ENCODE measurements around the gene KCNQ5.
A peak's percentile ranks its signal among the peaks of the same experiment; 100 is the strongest.

The KCNQ5 gene

GRCh38 chr6:72953971-72954381, 332.1 kb downstream of the KCNQ5 start:
- no peak overlapping the region for H3K4me3 ChIP-seq (ENCODE audit: low read depth, low read length)

GRCh38 chr6:72954716-72955115, 332.9 kb downstream of the KCNQ5 start:
- DNase-seq (ENCODE audit: low read depth), result no peak

More at GRCh38 chr6:72953971-72954381, 332.1 kb downstream of the KCNQ5 start:
- no peak for DNase-seq (ENCODE audit: low read depth)
- no peak for TF ChIP-seq CTCF (IDR thresholded peaks at IDR 0.05; ENCODE audit: control insufficient read depth, extremely low read depth, insufficient read depth)

GRCh38 chr6:72955666-72956065, 333.8 kb downstream of the KCNQ5 start:
- no peak for DNase-seq (ENCODE audit: low read depth)
- TF ChIP-seq CTCF (IDR thresholded peaks at IDR 0.05; ENCODE audit: control insufficient read depth, extremely low read depth, insufficient read depth), result no peak
- no peak overlapping the region for H3K4me3 ChIP-seq (ENCODE audit: low read depth, low read length)

More at GRCh38 chr6:72954716-72955115, 332.9 kb downstream of the KCNQ5 start:
- no peak for TF ChIP-seq CTCF (IDR thresholded peaks at IDR 0.05; ENCODE audit: control insufficient read depth, extremely low read depth, insufficient read depth)
- no peak overlapping the region for H3K4me3 ChIP-seq (ENCODE audit: low read depth, low read length)

- TF ChIP-seq CTCF (IDR thresholded peaks at IDR 0.05; ENCODE audit: control insufficient read depth, extremely low read depth, insufficient read depth), result no peak
- H3K4me3 ChIP-seq (ENCODE audit: low read depth, low read length), result no peak overlapping the region
- DNase-seq (ENCODE audit: low read depth), result no peak
Observed at GRCh38 chr6:72956272-72956671, 334.4 kb downstream of the KCNQ5 start.

GRCh38 chr6:72959821-72960220, 338.0 kb downstream of the KCNQ5 start:
- DNase-seq (ENCODE audit: low read depth), result no peak
- TF ChIP-seq CTCF (IDR thresholded peaks at IDR 0.05; ENCODE audit: control insufficient read depth, extremely low read depth, insufficient read depth), result no peak
- no peak overlapping the region for H3K4me3 ChIP-seq (ENCODE audit: low read depth, low read length)

- DNase-seq (ENCODE audit: low read depth), result peak; percentile 68
Observed at GRCh38 chr6:72963946-72964345, 342.1 kb downstream of the KCNQ5 start.

More at GRCh38 chr6:72963946-72964345, 342.1 kb downstream of the KCNQ5 start:
- no peak for TF ChIP-seq CTCF (IDR thresholded peaks at IDR 0.05; ENCODE audit: control insufficient read depth, extremely low read depth, insufficient read depth)
- no peak overlapping the region for H3K4me3 ChIP-seq (ENCODE audit: low read depth, low read length)
